K562 (cell line): Measurements from ENCODE around the gene GPR162. TPM values are rescaled to one million over a fixed set of nuclear protein-coding genes. Genes with fewer than 3 reads are reported as not detected.
A peak's percentile ranks its signal among the peaks of the same experiment; 100 is the strongest.

Experiments used
- ARNT ChIP-seq, 2 experiments: fragments of 450-650 bp; IDR thresholded peaks; 2 replicates each; pipeline ENCODE4 v1.6.1; 2016; ENCODE audit warnings: mild to moderate bottlenecking in 1 of 2
- CBX2 ChIP-seq: fragments of 200-600 bp; sonication (generic); IDR thresholded peaks from one replicate; pipeline ENCODE4 v1.6.1; 2012; ENCODE audit warnings: mild to moderate bottlenecking, low read length, inconsistent platforms; ENCODE audit not compliant: insufficient read depth, poor library complexity, severe bottlenecking
- HDAC1 ChIP-seq, 2 experiments: fragments of 450-650 bp; IDR thresholded peaks; 2 replicates each; pipeline ENCODE4 v1.6.1; 2016 to 2017; ENCODE audit warnings: inconsistent platforms in 1 of 2, mild to moderate bottlenecking in 1 of 2, moderate library complexity in 1 of 2
- MEF2D ChIP-seq: conservative IDR thresholded peaks from 2 replicates; pipeline ENCODE4 v1.6.1; 2016; ENCODE audit warnings: low read depth, missing genetic modification characterization, missing compliant biosample characterization
- TRIM24 ChIP-seq, 2 experiments: fragments of 450-650 bp; IDR thresholded peaks; 2 replicates each; pipeline ENCODE4 v1.6.1; 2016
- ZBTB40 ChIP-seq, 2 experiments: fragments of 450-650 bp in 1 of 2; sonication (generic) in 1 of 2; formaldehyde crosslinking in 1 of 2; IDR thresholded peaks; 2 replicates each; pipeline versions ENCODE4 v1.7.1 to v1.9.0; 2016 to 2022; ENCODE audit warnings: inconsistent platforms in 1 of 2, mild to moderate bottlenecking in 1 of 2, missing genetic modification reagents in 1 of 2
- polyA plus RNA-seq, 8 experiments: library from polyadenylated mRNA; depleted of rRNA in 4 of 8; stranded (reverse) in 5 of 8; unstranded in 3 of 8; fragments of >200 nt; fragmentation: Nextera tagmentation in 2 of 8; fragmentation: Illumina TruSeq in 1 of 8; extraction: Ambion mirVana in 2 of 8; extraction: Trizol in 1 of 8; gene quantifications; 2 replicates each; pipeline versions ENCODE4 v1.2.1 to v1.2.3, GENCODE V29; 2011 to 2014; ENCODE audit warnings: inconsistent platforms in 1 of 8, missing spikeins in 1 of 8
- total RNA-seq, 7 experiments: library from RNA; depleted of rRNA in 6 of 7; stranded (reverse); fragments of >200 nt in 6 of 7; fragmentation: Illumina TruSeq in 2 of 7; extraction: Trizol in 2 of 7; gene quantifications; 2 replicates each; pipeline versions ENCODE4 v1.2.1 to v1.2.3, GENCODE V29; 2011 to 2021; ENCODE audit warnings: low replicate concordance in 1 of 7
- TF ChIP-seq, protein P1 (sequence below): conservative IDR thresholded peaks from 2 replicates; pipeline ENCODE4 v1.6.1; 2011; ENCODE audit warnings: low read depth, mild to moderate bottlenecking, low read length; ENCODE audit not compliant: control insufficient read depth
- TF ChIP-seq, protein P2 (sequence below): fragments of 450-650 bp; conservative IDR thresholded peaks from 2 replicates; pipeline ENCODE4 v1.6.1; 2016; ENCODE audit warnings: missing genetic modification characterization, low read depth, mild to moderate bottlenecking, missing compliant biosample characterization, moderate library complexity
- TF ChIP-seq, protein P3 (sequence below): fragments of 450-650 bp; IDR thresholded peaks from 2 replicates; pipeline ENCODE4 v1.7.0; 2016; ENCODE audit warnings: borderline replicate concordance

Gene GPR162
- total and polyA plus RNA-seq, 9 of the 15 experiments (the other 6 are each of a cell fraction or from before 2014, with no cell fraction given): 0.65 to 1.8 (median 1.1) TPM; not detected in 2

DNA sequence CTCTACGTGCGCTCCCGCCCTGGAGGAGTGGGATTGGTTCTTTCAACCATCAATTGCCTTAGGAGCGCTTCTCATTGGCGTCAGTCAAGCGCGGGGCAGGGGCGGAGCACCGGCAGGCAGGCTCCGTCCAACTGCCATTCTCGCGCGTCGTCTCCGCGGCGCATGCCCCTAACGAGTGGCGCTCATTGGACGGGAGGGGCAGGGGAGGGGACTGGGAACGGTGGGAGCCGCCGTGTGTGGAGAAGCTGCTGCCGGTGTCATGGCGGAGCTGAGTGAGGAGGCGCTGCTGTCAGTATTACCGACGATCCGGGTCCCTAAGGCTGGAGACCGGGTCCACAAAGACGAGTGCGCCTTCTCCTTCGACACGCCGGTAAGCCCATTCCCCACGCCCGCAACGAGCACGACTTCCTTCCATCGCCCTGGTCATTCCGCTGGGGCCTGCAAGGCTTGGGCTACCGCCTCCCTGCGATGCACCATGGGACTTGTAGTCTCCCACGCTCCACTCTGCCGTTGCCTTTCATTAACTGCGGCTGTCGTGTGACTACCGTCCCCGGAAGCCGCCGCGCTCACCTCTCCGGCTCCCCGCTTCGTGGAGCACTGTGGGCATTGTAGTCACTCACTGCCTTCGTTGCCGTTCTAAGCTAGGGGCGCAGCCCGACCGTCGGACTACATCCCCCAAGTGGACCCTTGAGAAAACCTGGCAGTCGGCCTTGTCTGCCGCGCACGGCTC is 30.5 kb downstream of the GPR162 start, which contains the start of gene USP5 (continued):
- TF ChIP-seq, protein P1, sequence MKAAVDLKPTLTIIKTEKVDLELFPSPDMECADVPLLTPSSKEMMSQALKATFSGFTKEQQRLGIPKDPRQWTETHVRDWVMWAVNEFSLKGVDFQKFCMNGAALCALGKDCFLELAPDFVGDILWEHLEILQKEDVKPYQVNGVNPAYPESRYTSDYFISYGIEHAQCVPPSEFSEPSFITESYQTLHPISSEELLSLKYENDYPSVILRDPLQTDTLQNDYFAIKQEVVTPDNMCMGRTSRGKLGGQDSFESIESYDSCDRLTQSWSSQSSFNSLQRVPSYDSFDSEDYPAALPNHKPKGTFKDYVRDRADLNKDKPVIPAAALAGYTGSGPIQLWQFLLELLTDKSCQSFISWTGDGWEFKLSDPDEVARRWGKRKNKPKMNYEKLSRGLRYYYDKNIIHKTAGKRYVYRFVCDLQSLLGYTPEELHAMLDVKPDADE: peak; percentile 100
- no peak for TF ChIP-seq ARNT (IDR thresholded peaks at IDR 0.05)
- TF ChIP-seq CBX2: no peak
- TF ChIP-seq, protein P2, sequence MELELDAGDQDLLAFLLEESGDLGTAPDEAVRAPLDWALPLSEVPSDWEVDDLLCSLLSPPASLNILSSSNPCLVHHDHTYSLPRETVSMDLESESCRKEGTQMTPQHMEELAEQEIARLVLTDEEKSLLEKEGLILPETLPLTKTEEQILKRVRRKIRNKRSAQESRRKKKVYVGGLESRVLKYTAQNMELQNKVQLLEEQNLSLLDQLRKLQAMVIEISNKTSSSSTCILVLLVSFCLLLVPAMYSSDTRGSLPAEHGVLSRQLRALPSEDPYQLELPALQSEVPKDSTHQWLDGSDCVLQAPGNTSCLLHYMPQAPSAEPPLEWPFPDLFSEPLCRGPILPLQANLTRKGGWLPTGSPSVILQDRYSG (tag): peak; percentile 96
- no peak for TF ChIP-seq TRIM24 (IDR thresholded peaks at IDR 0.05)
- TF ChIP-seq MEF2D (tag): peak; percentile 85
- TF ChIP-seq, protein P3, sequence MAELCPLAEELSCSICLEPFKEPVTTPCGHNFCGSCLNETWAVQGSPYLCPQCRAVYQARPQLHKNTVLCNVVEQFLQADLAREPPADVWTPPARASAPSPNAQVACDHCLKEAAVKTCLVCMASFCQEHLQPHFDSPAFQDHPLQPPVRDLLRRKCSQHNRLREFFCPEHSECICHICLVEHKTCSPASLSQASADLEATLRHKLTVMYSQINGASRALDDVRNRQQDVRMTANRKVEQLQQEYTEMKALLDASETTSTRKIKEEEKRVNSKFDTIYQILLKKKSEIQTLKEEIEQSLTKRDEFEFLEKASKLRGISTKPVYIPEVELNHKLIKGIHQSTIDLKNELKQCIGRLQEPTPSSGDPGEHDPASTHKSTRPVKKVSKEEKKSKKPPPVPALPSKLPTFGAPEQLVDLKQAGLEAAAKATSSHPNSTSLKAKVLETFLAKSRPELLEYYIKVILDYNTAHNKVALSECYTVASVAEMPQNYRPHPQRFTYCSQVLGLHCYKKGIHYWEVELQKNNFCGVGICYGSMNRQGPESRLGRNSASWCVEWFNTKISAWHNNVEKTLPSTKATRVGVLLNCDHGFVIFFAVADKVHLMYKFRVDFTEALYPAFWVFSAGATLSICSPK: no peak
- TF ChIP-seq ZBTB40 (IDR thresholded peaks at IDR 0.05): peak; percentile 93
- no peak for TF ChIP-seq ZBTB40 (CRISPR knock-in tag; IDR thresholded peaks at IDR 0.05)
- peak in 1 of 2 experiments; percentile 68; a peak in 2 of 4 replicates for TF ChIP-seq HDAC1 (IDR thresholded peaks at IDR 0.05)
